ENCODE results near the gene TPST1. TPM values are rescaled to one million over a fixed set of nuclear protein-coding genes. Genes with fewer than 3 reads are reported as not detected.
"Not testable (repeated sequence)": the region's sequence is repeated elsewhere in the genome, so short reads cannot be mapped to it uniquely, and the experiment has no call there.

TPST1 gene
- total RNA-seq, 2 donors from 2014 or later = 1.6 to 4.4 TPM

DNA sequence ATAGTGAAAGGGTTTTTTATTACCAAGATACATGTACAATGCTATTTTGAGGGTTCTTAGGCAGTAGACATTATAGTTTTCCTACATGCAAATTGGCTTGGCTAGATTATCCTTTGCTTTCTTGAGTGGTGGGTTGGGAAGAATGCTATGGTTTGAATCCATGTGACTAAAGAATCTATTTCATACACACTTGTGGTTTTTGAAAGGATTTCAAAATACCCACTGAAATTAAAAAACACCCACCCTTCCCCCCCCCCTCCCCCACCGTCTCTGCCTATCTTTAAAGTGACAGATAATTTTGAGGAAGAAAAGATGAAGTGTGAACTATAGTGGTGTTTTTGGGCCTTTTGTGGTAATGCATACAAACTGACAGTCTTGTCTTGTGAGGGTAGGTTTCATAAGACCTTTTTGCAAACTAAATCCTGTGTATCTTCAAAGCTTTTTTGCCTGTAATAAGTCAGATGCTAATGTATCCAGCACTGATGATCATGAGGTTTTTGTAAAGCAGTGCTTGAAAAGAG is 90.9 kb downstream of the TPST1 start:
- no peaks in the 10 kb centered on the region for H3K36me3 Mint-ChIP-seq
- H3K9me3 Mint-ChIP-seq = peaks cover 6 to 21% of the 10 kb centered on the region in 2 donors
- DNase-seq (ENCODE audit: low spot score in 2 of 2) = no peak
- ATAC-seq = no peak
- H3K27ac Mint-ChIP-seq = no peak overlapping the region

- no peak for DNase-seq (ENCODE audit: low spot score in 2 of 2)
- Mint-ChIP-seq H3K9me3 (peaks cover 6 to 21% of the 10 kb centered on the region in 2 donors), H3K36me3 (no peaks in the 10 kb centered on the region), H3K27ac (no peak overlapping the region)
- no peak for ATAC-seq
Observed at GRCh38 chr7:66296557-66296956, 91.4 kb downstream of the TPST1 start.

DNA sequence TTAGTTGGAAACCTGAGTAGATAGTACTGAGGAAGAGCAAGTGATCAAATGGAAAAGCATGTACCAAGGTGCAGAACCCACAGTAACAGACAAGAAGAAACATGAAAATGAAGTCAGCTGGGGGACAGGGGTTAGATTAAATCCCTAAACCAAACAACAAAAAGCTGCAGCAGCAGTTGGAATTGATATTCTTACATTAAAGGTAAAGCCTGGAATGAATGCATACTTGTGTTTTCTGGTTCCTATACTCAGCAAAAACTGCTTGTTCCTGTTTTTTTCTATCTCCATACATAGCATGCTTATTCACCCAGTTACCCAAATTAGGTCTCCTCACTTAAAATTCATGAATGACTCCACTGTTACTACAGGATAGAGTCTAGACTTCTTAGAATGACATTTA is 92.4 kb downstream of the TPST1 start:
- H3K27ac Mint-ChIP-seq = no peak overlapping the region
- DNase-seq (ENCODE audit: low spot score in 2 of 2) = no peak
- ATAC-seq = no peak
- no peaks in the 10 kb centered on the region for H3K36me3 Mint-ChIP-seq
- H3K9me3 Mint-ChIP-seq = peaks cover 6 to 21% of the 10 kb centered on the region in 2 donors

- DNase-seq (ENCODE audit: low spot score in 2 of 2) = no peak
- H3K27ac Mint-ChIP-seq = no peak overlapping the region
- no peak for ATAC-seq
- H3K9me3 Mint-ChIP-seq = peaks cover 6 to 21% of the 10 kb centered on the region in 2 donors
- no peaks in the 10 kb centered on the region for H3K36me3 Mint-ChIP-seq
Observed at GRCh38 chr7:66301249-66301648, 96.1 kb downstream of the TPST1 start.

DNA sequence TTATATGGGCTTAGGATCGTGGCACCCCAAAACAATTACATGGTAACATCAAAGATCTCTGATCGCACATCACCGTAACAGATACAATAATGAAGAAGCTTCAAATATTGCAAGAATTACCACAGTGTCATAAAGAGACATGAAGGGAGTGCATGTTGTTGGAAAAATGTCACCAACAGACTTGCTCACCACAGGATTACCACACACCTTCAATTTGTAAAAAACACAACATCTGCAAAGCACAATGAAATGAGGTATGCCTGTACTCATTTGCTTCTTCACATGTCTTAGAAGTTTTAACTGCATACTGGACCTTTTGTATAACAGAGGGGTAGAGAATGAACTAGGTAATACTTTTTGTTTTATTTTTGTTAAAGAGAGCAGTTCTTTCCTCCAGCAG is 96.6 kb downstream of the TPST1 start:
- H3K36me3 Mint-ChIP-seq = no peaks in the 10 kb centered on the region
- DNase-seq (ENCODE audit: low spot score in 2 of 2) (no peak), ATAC-seq (no peak)
- peaks cover 4 to 21% of the 10 kb centered on the region in 2 donors for H3K9me3 Mint-ChIP-seq
- no peak overlapping the region for H3K27ac Mint-ChIP-seq

DNA sequence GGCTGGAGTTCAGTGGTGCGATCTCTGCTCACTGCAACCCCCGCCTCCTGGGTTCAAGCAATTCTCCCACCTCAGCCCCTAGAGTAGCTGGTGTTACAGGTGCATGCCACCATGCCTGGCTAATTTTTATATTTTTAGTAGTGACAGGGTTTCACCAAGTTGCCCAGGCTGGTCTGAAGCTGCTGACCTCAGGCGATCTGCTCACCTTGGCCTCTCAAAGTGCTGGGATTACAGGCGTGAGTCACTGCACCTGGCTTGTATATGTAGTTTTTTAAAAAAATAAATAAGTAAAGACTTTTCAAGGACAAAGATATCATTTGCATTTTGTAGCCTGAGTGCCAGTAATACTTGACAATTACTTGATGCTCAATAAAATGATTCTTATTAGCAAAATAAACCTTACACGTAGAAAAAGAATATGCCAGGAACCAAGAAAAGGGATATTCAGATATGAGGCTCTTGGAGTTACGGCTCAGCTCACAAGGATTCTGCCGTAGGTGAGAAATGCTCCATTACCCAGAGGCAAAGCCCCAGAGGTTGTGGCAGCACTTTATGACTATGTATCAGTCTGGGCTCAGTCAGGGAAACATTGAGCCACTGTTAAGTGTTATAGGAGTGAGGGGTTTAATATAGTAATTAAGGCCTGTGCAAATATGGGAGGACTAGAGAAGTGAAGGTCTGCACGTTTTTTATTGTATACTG is 98.5 kb downstream of the TPST1 start:
- DNase-seq (ENCODE audit: low spot score in 2 of 2) (no peak), ATAC-seq (no peak)
- Mint-ChIP-seq H3K36me3 (no peaks in the 10 kb centered on the region), H3K9me3 (peaks cover 4 to 8% of the 10 kb centered on the region in 2 donors), H3K27ac (no peak overlapping the region)

- peaks cover under 1 to 2% of the 10 kb centered on the region in 2 donors for H3K9me3 Mint-ChIP-seq
- ATAC-seq (peak; percentile 40 to 90), DNase-seq (ENCODE audit: low spot score in 2 of 2) (no peak)
- no peaks in the 10 kb centered on the region for H3K36me3 Mint-ChIP-seq
- no peak overlapping the region for H3K27ac Mint-ChIP-seq
Observed at GRCh38 chr7:66304536-66304935, 99.4 kb downstream of the TPST1 start.

GRCh38 chr7:66306243-66306642 is 101.1 kb downstream of the TPST1 start:
- Mint-ChIP-seq H3K36me3 (no peaks in the 10 kb centered on the region), H3K9me3 (no peaks in the 10 kb centered on the region), H3K27ac (no peak overlapping the region)
- no peak for DNase-seq (ENCODE audit: low spot score in 2 of 2)
- ATAC-seq = no peak

- H3K36me3 Mint-ChIP-seq = no peaks in the 10 kb centered on the region
- no peak overlapping the region for H3K27ac Mint-ChIP-seq
- H3K9me3 Mint-ChIP-seq = no peaks in the 10 kb centered on the region
- ATAC-seq = no peak
- DNase-seq (ENCODE audit: low spot score in 2 of 2) = no peak
Observed at GRCh38 chr7:66307591-66308215, 102.6 kb downstream of the TPST1 start.

DNA sequence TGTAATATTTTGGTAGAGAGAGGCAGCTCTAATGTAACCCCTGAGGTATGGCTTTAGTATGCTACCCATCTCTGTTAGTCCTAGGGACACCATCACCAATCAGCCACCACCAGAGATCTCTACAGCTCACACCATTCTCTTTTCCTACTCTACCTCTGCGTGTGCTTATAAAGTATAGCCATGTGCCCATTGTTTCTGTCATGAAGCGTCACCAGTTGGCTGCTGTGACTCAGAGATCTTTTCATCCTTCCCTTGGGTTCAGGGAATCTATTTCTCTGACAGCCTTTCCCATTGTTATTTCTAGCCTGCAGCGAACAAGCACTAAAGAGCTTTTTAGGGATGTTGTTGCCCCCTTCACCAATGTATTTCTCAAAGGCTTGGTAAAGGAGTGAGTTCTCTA is 103.3 kb downstream of the TPST1 start:
- Mint-ChIP-seq H3K27ac (no peak overlapping the region), H3K9me3 (no peaks in the 10 kb centered on the region), H3K36me3 (no peaks in the 10 kb centered on the region)
- ATAC-seq (no peak), DNase-seq (ENCODE audit: low spot score in 2 of 2) (no peak)

GRCh38 chr7:66310620-66311019 is 105.5 kb downstream of the TPST1 start:
- ATAC-seq (no peak), DNase-seq (ENCODE audit: low spot score in 2 of 2) (no peak)
- H3K9me3 Mint-ChIP-seq = no peaks in the 10 kb centered on the region
- H3K27ac Mint-ChIP-seq = no peak overlapping the region
- no peaks in the 10 kb centered on the region for H3K36me3 Mint-ChIP-seq

DNA sequence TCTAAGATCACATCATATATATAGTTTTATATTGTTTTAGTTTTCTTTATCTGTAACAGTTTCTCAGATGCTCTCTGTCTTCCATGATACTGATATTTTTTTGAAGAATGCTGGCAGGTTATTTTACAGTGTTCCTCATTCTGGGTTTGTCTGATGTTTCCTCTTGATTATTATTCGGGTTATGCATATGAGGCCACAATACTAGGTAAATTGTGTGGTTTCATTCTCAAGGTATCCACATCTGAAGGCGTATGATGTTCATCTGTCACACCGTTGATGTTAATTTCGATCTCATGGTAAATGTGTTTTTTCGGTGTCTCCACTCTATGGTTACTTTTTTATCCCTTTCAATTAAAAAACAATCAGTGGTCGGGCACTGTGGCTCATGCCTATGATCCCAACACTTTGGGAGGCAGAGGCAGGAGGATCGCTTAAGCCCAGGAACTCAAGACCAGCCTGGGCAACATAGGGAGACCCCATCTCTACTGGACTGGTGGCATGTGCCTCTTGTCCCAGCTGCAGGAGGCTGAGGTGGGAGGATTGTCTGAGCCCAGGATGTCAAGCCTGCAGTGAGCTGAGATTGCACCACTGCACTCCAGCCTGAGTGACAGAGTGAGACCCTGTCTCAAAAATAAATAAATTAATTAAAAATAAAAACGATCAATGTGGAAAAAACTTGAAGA is 108.9 kb downstream of the TPST1 start:
- ATAC-seq = no peak
- no peaks in the 10 kb centered on the region for H3K9me3 Mint-ChIP-seq
- no peaks in the 10 kb centered on the region for H3K36me3 Mint-ChIP-seq
- H3K27ac Mint-ChIP-seq = no peak overlapping the region
- DNase-seq (ENCODE audit: low spot score in 2 of 2) = no peak

DNA sequence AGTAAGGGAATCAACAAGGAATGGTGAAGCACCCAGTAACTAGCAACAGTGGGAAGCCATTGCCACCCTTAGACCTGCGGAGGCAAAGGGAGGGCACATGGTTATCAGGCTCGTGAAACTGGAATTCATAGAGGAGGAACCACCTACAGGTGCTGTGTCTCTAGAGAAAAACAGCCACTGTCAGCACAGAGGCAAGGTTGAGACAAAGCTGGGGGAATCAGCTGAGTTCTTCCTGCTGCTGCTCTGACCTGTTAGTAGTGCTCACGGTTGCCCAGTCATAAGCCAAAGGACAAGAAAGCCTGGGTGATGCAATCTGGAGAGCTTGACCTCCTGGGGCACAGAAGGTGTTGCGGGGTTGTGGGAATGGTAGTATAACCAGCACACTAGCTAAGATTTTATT is 110.1 kb downstream of the TPST1 start:
- Mint-ChIP-seq H3K9me3 (no peaks in the 10 kb centered on the region), H3K36me3 (no peaks in the 10 kb centered on the region), H3K27ac (no peak overlapping the region)
- ATAC-seq = no peak
- DNase-seq (ENCODE audit: low spot score in 2 of 2) = no peak

DNA sequence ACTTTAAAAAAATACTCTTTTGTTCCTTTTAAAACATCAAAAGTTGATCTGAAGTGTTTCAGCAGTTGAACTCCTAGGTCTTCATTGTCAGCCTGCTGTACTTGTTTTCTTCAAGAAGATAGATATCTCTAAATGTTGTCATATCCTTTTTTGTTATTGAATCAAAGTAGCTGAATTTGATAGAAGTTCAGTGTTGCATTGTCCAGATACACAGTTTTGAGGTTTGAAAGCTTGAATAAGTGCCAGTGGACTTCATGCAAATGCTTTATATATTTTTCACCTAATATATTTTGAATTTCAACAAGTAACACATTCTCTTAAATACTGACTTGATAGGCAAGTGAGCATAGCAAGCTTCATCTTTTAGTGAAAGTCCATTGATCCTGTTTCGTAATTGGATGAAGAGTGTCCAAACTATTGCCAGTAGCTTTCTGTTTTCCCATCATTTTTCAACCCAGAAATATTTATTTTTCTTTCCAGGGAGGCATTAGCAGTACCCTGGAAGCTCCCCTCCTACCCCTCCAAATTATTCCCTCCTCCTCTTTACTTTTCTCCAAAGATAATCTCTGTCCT is 114.4 kb downstream of the TPST1 start:
- H3K27ac Mint-ChIP-seq = no peak overlapping the region
- peaks cover 0 to 5% of the 10 kb centered on the region in 2 donors for H3K36me3 Mint-ChIP-seq
- no peak for ATAC-seq
- no peak for DNase-seq (ENCODE audit: low spot score in 2 of 2)
- H3K9me3 Mint-ChIP-seq = peaks cover 3 to 4% of the 10 kb centered on the region in 2 donors

- ATAC-seq (no peak), DNase-seq (ENCODE audit: low spot score in 2 of 2) (no peak)
- no peak overlapping the region for H3K27ac Mint-ChIP-seq
- peaks cover 3 to 4% of the 10 kb centered on the region in 2 donors for H3K9me3 Mint-ChIP-seq
- peaks cover 0 to 5% of the 10 kb centered on the region in 2 donors for H3K36me3 Mint-ChIP-seq
Observed at GRCh38 chr7:66321283-66321682, 116.1 kb downstream of the TPST1 start.

GRCh38 chr7:66323114-66323796 is 118.1 kb downstream of the TPST1 start:
- DNase-seq (ENCODE audit: low spot score in 2 of 2) (no peak), ATAC-seq (no peak)
- Mint-ChIP-seq H3K9me3 (peaks cover 3 to 4% of the 10 kb centered on the region in 2 donors), H3K27ac (no peak overlapping the region), H3K36me3 (peaks cover 0 to 5% of the 10 kb centered on the region in 2 donors)

DNA sequence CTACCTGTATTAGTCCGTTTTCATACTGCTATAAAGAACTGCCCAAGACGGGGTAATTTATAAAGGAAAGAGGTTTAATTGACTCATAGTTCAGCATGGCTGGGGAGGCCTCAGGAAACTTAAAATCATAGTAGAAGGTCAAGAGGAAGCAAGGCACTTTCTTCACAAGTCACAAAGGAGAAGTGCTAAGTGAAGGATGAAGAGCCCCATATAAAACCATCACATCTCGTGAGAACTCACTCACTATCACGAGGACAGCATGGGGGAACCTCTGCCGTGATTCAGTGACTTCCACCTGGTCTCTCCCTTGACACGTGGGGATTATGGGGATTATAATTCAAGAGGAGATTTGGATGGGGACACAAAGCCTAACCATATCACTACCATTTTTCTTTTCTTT is 119.9 kb downstream of the TPST1 start:
- ATAC-seq; DNase-seq (ENCODE audit: low spot score in 2 of 2); H3K27ac Mint-ChIP-seq; H3K9me3 Mint-ChIP-seq; H3K36me3 Mint-ChIP-seq: not testable (repeated sequence)

All from activated naive CD4-positive, alpha-beta T cell treated with anti-CD3 and anti-CD28 coated beads, Interleukin-2, amount 50 U/mL, for 72 hours (primary cell).